ENCODE results near the gene TCEA2.
"Not testable (repeated sequence)": the region's sequence is repeated elsewhere in the genome, so short reads cannot be mapped to it uniquely, and the experiment has no call there.

- TF ChIP-seq FOXA1 (IDR thresholded peaks at IDR 0.05); SP1 (IDR thresholded peaks at IDR 0.05); NFRKB (IDR thresholded peaks at IDR 0.05); TARDBP (IDR thresholded peaks at IDR 0.05); FOXM1 (IDR thresholded peaks at IDR 0.05; ENCODE audit: borderline replicate concordance); SUZ12 (IDR thresholded peaks at IDR 0.05); BHLHE40 (IDR thresholded peaks at IDR 0.05; ENCODE audit: borderline replicate concordance); ARNT (IDR thresholded peaks at IDR 0.05); ELF4 (IDR thresholded peaks at IDR 0.05); ZNF384 (IDR thresholded peaks at IDR 0.05): not testable (repeated sequence)
Measured at GRCh38 chr20:64117432-64117777, 54.4 kb downstream of the TCEA2 start.

All from HEK293T (cell line).